Omental fat pad (tissue), 4 donors: ENCODE measurements around the gene ALDH16A1. TPM values are rescaled to one million over a fixed set of nuclear protein-coding genes. Genes with fewer than 3 reads are reported as not detected.

Source experiments
- ATAC-seq: fragments of 150-250 bp; one replicate; pipeline ENCODE4 v1.9.1; 2016; ENCODE audit warnings: mild to moderate bottlenecking, moderate library complexity; ENCODE audit not compliant: low FRiP score
- DNase-seq: peaks from one replicate; pipeline ENCODE4 v3.0.0-alpha.2; 2019; ENCODE audit warnings: low spot score
- CTCF ChIP-seq, 3 donors: fragments of 450-650 bp; IDR thresholded peaks; one replicate each; pipeline ENCODE4 v1.5.1; 2016 to 2017; ENCODE audit warnings: antibody characterized with exemption in 3 of 3, mild to moderate bottlenecking in 3 of 3, moderate library complexity in 2 of 3
- total RNA-seq, 4 donors: library from RNA; depleted of rRNA; stranded (reverse); fragments of >200 nt; gene quantifications; one replicate each; pipeline ENCODE4 v1.1.0, GENCODE V29; 2016

Gene ALDH16A1
- total RNA-seq, 4 donors from 2014 or later = 20.3 to 48.1 (median 34.6) TPM

- ATAC-seq = no peak
Measured at GRCh38 chr19:49490287-49491029, 37.4 kb downstream of the ALDH16A1 start.

GRCh38 chr19:49491030-49491803, 38.2 kb downstream of the ALDH16A1 start:
- ATAC-seq (no peak), DNase-seq (no peak)
- TF ChIP-seq CTCF (IDR thresholded peaks at IDR 0.05) = no peak

More at GRCh38 chr19:49490287-49491029, 37.4 kb downstream of the ALDH16A1 start:
- TF ChIP-seq CTCF (IDR thresholded peaks at IDR 0.05) = no peak
- no peak for DNase-seq

DNA sequence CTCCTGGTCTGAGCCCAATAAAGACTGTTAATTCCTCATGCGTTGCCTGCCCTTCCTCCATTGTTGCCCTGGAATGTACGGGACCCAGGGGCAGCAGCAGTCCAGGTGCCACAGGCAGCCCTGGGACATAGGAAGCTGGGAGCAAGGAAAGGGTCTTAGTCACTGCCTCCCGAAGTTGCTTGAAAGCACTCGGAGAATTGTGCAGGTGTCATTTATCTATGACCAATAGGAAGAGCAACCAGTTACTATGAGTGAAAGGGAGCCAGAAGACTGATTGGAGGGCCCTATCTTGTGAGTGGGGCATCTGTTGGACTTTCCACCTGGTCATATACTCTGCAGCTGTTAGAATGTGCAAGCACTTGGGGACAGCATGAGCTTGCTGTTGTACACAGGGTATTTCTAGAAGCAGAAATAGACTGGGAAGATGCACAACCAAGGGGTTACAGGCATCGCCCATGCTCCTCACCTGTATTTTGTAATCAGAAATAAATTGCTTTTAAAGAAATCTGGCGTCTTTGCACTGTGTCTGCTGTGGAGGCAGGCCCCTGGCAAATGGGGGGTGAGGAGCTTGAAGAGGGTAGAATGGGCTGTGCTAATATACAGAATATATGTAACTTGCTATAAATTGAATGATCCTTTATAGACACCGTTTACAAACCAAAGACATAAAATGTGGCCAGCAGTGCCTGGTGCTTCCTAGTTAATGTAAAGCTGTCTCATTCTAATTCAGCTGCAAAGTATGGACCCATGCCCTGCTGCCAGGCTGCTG, 39.0 kb downstream of the ALDH16A1 start:
- TF ChIP-seq CTCF (IDR thresholded peaks at IDR 0.05) = no peak
- ATAC-seq (no peak), DNase-seq (no peak)

DNA sequence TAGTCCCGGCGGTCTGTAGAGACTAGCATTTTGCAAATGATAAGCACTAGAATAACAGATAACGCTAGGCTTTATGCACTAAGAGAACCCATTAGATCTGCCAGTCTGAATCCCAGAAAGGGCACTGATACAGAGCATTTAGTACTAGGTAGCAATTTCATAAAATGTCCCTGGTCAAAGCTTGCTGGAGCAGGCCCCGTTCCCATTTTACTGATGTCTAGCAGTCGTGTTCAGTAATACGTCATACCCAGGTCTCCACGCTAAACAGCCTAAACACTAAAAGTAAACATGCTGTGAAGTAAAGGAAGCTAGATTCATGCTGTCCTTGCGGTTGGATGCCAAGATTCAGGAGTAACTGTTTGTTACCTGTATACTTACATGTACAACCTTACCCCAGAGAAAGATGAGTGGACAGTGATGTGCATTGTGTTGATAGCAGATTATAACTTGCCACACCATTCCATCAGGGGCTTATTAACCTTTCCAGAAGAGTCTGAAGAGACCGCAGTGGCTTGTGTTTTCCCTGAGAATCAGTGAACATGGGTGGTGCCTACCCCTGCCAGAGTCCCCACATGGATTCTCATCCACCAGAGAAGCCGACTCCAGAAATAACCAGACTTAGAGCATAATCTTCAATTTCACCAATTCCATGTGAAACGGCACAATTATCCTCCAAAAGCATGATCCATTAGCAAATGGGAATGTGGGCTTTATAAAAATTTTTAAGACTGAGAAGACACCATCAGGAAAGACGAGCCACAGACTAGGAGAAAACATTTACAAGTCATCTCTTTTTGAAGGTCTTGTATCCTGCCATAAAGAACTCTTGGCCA, 39.8 kb downstream of the ALDH16A1 start:
- DNase-seq (no peak), ATAC-seq (no peak)
- TF ChIP-seq CTCF (IDR thresholded peaks at IDR 0.05) = no peak

GRCh38 chr19:49496574-49497008, 43.6 kb downstream of the ALDH16A1 start:
- no peak for DNase-seq
- no peak for TF ChIP-seq CTCF (IDR thresholded peaks at IDR 0.05)
- ATAC-seq = no peak

DNA sequence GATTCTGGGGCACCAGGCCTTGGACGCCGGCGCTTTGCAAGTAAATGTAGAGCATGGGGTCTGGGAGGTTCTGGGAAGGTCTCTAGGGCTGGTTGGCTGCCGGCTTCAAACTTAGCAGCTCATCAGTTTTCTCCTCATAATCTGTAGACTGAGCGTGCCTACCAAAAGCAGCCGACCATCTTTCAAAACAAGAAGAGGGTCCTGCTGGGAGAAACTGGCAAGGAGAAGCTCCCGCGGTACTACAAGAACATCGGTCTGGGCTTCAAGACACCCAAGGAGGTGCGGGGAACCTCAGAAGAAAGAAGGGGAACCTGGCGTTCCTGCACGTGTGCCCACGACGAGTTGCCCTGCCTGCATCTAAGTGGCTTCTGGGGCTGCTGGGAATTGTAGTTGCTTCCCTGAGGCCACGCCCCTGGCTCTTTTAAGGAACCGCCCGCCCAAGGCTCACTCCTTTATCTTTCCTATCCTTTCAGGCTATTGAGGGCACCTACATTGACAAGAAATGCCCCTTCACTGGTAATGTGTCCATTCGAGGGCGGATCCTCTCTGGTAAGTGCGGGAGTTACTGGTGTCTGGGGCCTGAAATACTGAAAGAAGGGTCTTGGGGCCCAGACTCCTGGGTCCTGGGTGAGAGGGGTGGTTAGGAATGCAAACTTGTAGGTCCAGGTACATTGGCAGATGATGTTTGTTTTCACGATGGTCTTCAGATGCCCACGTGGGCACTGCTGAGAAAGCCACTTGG, 44.2 kb downstream of the ALDH16A1 start:
- DNase-seq (no peak), ATAC-seq (no peak)

More for the DNA sequence above, 44.2 kb downstream of the ALDH16A1 start:
- TF ChIP-seq CTCF (IDR thresholded peaks at IDR 0.05) = no peak
